Gastroesophageal sphincter (tissue), 3 donors: ENCODE results near the gene PLAGL1.

ENCODE experiments used
- EP300 ChIP-seq: sonication (generic); formaldehyde crosslinking; IDR thresholded peaks from one replicate; pipeline ENCODE4 v1.6.1; 2017; ENCODE audit warnings: antibody characterized with exemption, mild to moderate bottlenecking
- TF ChIP-seq, protein P1 (sequence below), 4 experiments: fragments of 200-600 bp in 2 of 4; fragments of 450-650 bp in 2 of 4; sonication (generic) in 1 of 4; IDR thresholded peaks; one replicate each; pipeline ENCODE4 v1.5.1; 2017 to 2019; ENCODE audit warnings: antibody characterized with exemption in 4 of 4, mild to moderate bottlenecking in 2 of 4, moderate library complexity in 2 of 4

DNA sequence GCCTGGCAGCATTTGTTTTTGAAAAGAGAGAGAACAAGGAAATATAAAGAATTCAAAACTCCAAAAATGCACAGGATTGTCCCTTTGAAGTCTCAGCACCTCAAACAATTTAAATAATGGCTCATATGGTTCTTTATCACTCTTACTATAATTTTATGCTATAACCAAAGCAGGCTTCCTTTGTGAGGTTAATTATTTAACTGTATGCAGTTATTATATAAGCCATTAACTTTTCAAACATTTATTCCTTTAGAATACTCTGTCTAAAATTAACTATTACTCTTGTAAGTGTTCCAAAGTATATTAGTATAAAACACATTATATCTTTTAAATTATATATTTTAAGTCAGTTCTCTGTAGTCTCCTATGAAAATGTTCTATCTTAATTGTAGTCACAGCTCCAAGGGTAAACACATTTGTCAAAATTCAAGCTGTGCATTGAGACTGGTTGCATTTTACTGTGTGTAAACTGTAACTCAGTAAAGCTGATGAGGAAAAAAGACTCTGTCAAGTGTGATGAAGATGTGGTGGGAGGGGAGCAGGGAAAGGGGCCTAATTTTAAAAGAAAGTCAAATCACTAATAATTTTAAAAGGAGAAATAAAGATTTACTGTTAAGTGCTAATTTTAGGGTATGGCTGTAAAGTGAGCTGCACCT is 20.0 kb upstream of the PLAGL1 start:
- TF ChIP-seq, protein P1, sequence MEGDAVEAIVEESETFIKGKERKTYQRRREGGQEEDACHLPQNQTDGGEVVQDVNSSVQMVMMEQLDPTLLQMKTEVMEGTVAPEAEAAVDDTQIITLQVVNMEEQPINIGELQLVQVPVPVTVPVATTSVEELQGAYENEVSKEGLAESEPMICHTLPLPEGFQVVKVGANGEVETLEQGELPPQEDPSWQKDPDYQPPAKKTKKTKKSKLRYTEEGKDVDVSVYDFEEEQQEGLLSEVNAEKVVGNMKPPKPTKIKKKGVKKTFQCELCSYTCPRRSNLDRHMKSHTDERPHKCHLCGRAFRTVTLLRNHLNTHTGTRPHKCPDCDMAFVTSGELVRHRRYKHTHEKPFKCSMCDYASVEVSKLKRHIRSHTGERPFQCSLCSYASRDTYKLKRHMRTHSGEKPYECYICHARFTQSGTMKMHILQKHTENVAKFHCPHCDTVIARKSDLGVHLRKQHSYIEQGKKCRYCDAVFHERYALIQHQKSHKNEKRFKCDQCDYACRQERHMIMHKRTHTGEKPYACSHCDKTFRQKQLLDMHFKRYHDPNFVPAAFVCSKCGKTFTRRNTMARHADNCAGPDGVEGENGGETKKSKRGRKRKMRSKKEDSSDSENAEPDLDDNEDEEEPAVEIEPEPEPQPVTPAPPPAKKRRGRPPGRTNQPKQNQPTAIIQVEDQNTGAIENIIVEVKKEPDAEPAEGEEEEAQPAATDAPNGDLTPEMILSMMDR (IDR thresholded peaks at IDR 0.05): no peak
- TF ChIP-seq EP300: no peak
